Muscle of back (tissue), 11 donors: ENCODE data around the gene GDA. TPM values are rescaled to one million over a fixed set of nuclear protein-coding genes. Genes with fewer than 3 reads are reported as not detected.
A peak's percentile ranks its signal among the peaks of the same experiment; 100 is the strongest.

Experiments
- DNase-seq, 3 donors: peaks; one replicate each; pipeline versions ENCODE4 v3.0.0 to v3.0.0-alpha.2; 2013
- polyA plus RNA-seq, 10 donors: library from polyadenylated mRNA; unstranded; fragments of 120-200 nt; gene quantifications; one replicate each; pipeline ENCODE4 v1.2.1, GENCODE V29; 2013; ENCODE audit not compliant: insufficient read length in 10 of 10

The GDA gene
- polyA plus RNA-seq, 10 donors: 0.16 to 0.90 (median 0.34) TPM

GRCh38 chr9:72150127-72150526 is 887 bp downstream of the GDA start:
- no peak for DNase-seq

GRCh38 chr9:72150661-72151060 is 1.4 kb downstream of the GDA start:
- DNase-seq: no peak

GRCh38 chr9:72151104-72151503 is 1.9 kb downstream of the GDA start:
- no peak for DNase-seq

GRCh38 chr9:72154468-72155285 is 5.4 kb downstream of the GDA start:
- no peak for DNase-seq

GRCh38 chr9:72155301-72155700 is 6.1 kb downstream of the GDA start:
- no peak for DNase-seq

- no peak for DNase-seq
Observed at GRCh38 chr9:72156586-72156985, 7.3 kb downstream of the GDA start.

- DNase-seq: no peak
Observed at GRCh38 chr9:72158680-72159079, 9.4 kb downstream of the GDA start.

- DNase-seq: no peak
Observed at GRCh38 chr9:72160446-72161123, 11.3 kb downstream of the GDA start.

- no peak for DNase-seq
Observed at GRCh38 chr9:72165326-72165725, 16.1 kb downstream of the GDA start.

GRCh38 chr9:72165821-72166547 is 16.7 kb downstream of the GDA start:
- DNase-seq: no peak

- DNase-seq: no peak
Observed at GRCh38 chr9:72168075-72168474, 18.8 kb downstream of the GDA start.

GRCh38 chr9:72169178-72169577 is 19.9 kb downstream of the GDA start:
- no peak for DNase-seq

GRCh38 chr9:72173080-72173479 is 23.8 kb downstream of the GDA start:
- no peak for DNase-seq

- DNase-seq: peak in 2 of 3 donors; percentile 10 to 27
Observed at GRCh38 chr9:72185561-72185960, 36.3 kb downstream of the GDA start.

GRCh38 chr9:72187121-72187695 is 38.0 kb downstream of the GDA start:
- DNase-seq: no peak

- no peak for DNase-seq
Observed at GRCh38 chr9:72188232-72188631, 39.0 kb downstream of the GDA start.

- DNase-seq: no peak
Observed at GRCh38 chr9:72193478-72193881, 44.2 kb downstream of the GDA start.

GRCh38 chr9:72199238-72199637 is 50.0 kb downstream of the GDA start:
- DNase-seq: no peak

GRCh38 chr9:72200452-72200851 is 51.2 kb downstream of the GDA start:
- DNase-seq: no peak

- DNase-seq: no peak
Observed at GRCh38 chr9:72202009-72202408, 52.8 kb downstream of the GDA start.

GRCh38 chr9:72203205-72203803 is 54.1 kb downstream of the GDA start:
- peak in 2 of 3 donors; percentile 10 to 25 for DNase-seq

GRCh38 chr9:72204062-72204461 is 54.8 kb downstream of the GDA start:
- no peak for DNase-seq
